AG04450 (cell line): ENCODE results near the gene S100A14. TPM values are rescaled to one million over a fixed set of nuclear protein-coding genes. Genes with fewer than 3 reads are reported as not detected.
"Not testable (repeated sequence)": the region's sequence is repeated elsewhere in the genome, so short reads cannot be mapped to it uniquely, and the experiment has no call there.

Source experiments
- CTCF ChIA-PET: fragments of 300-600, 350-600 bp; formaldehyde crosslinking; extraction: SDS; loops from one replicate; lab custom pipeline; 2022; ENCODE audit warnings: antibody characterized with exemption, inconsistent platforms; lab: Charles Lee
- POLR2A ChIA-PET: fragments of 350-600 bp; formaldehyde crosslinking; extraction: SDS; loops from one replicate; lab custom pipeline; 2021; ENCODE audit warnings: antibody characterized with exemption, inconsistent platforms; lab: Yijun Ruan, JAX
- DNase-seq: peaks from one replicate; pipeline ENCODE4 v3.0.0-alpha.2; 2011; ENCODE audit warnings: low read depth, low spot score
- H3K27ac ChIP-seq: one replicate; pipeline ENCODE4 v1.5.1; 2012; ENCODE audit warnings: low read depth, low read length, control low read depth
- H3K27me3 ChIP-seq: one replicate; pipeline ENCODE4 v1.6.0; 2012; ENCODE audit warnings: low read length; ENCODE audit not compliant: control insufficient read depth, insufficient read depth
- H3K4me3 ChIP-seq: 2 replicates; pipeline ENCODE4 v1.5.1; 2011; ENCODE audit warnings: mild to moderate bottlenecking, low read depth, low read length, control low read depth
- H3K9me3 ChIP-seq: 2 replicates; pipeline ENCODE4 v1.5.1; 2012; ENCODE audit warnings: low read length; ENCODE audit not compliant: control insufficient read depth, insufficient read depth
- CTCF ChIP-seq: IDR thresholded peaks from 2 replicates; pipeline ENCODE4 v1.5.1; 2011; ENCODE audit warnings: low read depth, low read length, control low read depth, inconsistent platforms
- polyA plus RNA-seq: library from polyadenylated mRNA; depleted of rRNA; stranded (reverse); fragments of >200 nt; gene quantifications from 2 replicates; pipeline ENCODE4 v1.2.3, GENCODE V29; 2011

S100A14 gene
- polyA plus RNA-seq, 1 experiment = not detected

GRCh38 chr1:153578490-153578889 lies 37.6 kb downstream of the S100A14 start:
- DNase-seq = no peak
- TF ChIP-seq CTCF = no peak
- H3K27ac ChIP-seq = no peak overlapping the region
- H3K27me3 ChIP-seq = no peaks in the 10 kb centered on the region
- H3K4me3 ChIP-seq = no peak overlapping the region
- no peaks in the 10 kb centered on the region; the same call in 1 of the 2 replicates for H3K9me3 ChIP-seq
- CTCF ChIA-PET = interaction anchor here (0.5 to 3.8 kb wide), 9 partner anchors 9 to 226 kb away, joined by 3 to 20 read pairs (median 6); partner anchors contain the start of genes S100A1, S100A13 and S100A16
- POLR2A ChIA-PET = interaction anchor here (0.6 kb wide), 1 partner anchor 58 kb away, joined by 4 read pairs; no protein-coding TSS in a partner anchor

GRCh38 chr1:153577624-153578051 lies 38.5 kb downstream of the S100A14 start:
- Histone ChIP-seq H3K9me3 (no peaks in the 10 kb centered on the region; the same call in 1 of the 2 replicates), H3K27me3 (no peaks in the 10 kb centered on the region), H3K4me3 (no peak overlapping the region), H3K27ac (no peak overlapping the region)
- no peak for DNase-seq
- ChIA-PET POLR2A (interaction anchor here (0.6 to 1.2 kb wide), 3 partner anchors 50 to 415 kb away, joined by 3 to 9 read pairs (median 3); partner anchors contain the start of genes CHTOP and S100A13), CTCF (interaction anchor here (0.8 to 3.8 kb wide), 7 partner anchors 8 to 225 kb away, joined by 3 to 20 read pairs (median 7); partner anchors contain the start of genes S100A1, S100A13 and S100A16)
- no peak for TF ChIP-seq CTCF

GRCh38 chr1:153577138-153577537 lies 39.0 kb downstream of the S100A14 start:
- no peaks in the 10 kb centered on the region for H3K27me3 ChIP-seq
- TF ChIP-seq CTCF = no peak
- CTCF ChIA-PET = interaction anchor here (1.2 to 3.8 kb wide), 5 partner anchors 7 to 225 kb away, joined by 3 to 20 read pairs (median 7); partner anchors contain the start of genes S100A1 and S100A13
- no peaks in the 10 kb centered on the region; the same call in 1 of the 2 replicates for H3K9me3 ChIP-seq
- POLR2A ChIA-PET = interaction anchor here (0.6 to 1.2 kb wide), 3 partner anchors 50 to 415 kb away, joined by 3 to 9 read pairs (median 3); partner anchors contain the start of genes CHTOP and S100A13
- H3K4me3 ChIP-seq = no peak overlapping the region
- no peak overlapping the region for H3K27ac ChIP-seq
- no peak for DNase-seq

- DNase-seq, H3K4me3 ChIP-seq, POLR2A ChIA-PET, H3K27ac ChIP-seq, H3K27me3 ChIP-seq, H3K9me3 ChIP-seq: not testable (repeated sequence)
- CTCF ChIA-PET = interaction anchor here (1.2 to 3.8 kb wide), 3 partner anchors 43 to 65 kb away, joined by 3 to 20 read pairs (median 5); partner anchors contain the start of gene S100A13
Observed at GRCh38 chr1:153575497-153575896, 40.6 kb downstream of the S100A14 start.

- POLR2A ChIA-PET, H3K9me3 ChIP-seq, H3K27ac ChIP-seq, H3K4me3 ChIP-seq, H3K27me3 ChIP-seq, DNase-seq: not testable (repeated sequence)
- CTCF ChIA-PET = interaction anchor here (1.2 kb wide), 1 partner anchor 65 kb away, joined by 3 read pairs; no protein-coding TSS in a partner anchor
Observed at GRCh38 chr1:153575081-153575491, 41.0 kb downstream of the S100A14 start.

GRCh38 chr1:153573351-153573750 lies 42.8 kb downstream of the S100A14 start:
- peak overlapping the region; percentile 32 for H3K27ac ChIP-seq
- DNase-seq = no peak
- POLR2A ChIA-PET = interaction anchor here (0.7 to 2.1 kb wide), 6 partner anchors 22 to 71 kb away, joined by 3 to 14 read pairs (median 7); partner anchors contain the start of genes CHTOP and S100A13

More at GRCh38 chr1:153573351-153573750, 42.8 kb downstream of the S100A14 start:
- CTCF ChIA-PET = interaction anchor here (0.5 to 7.0 kb wide), 33 partner anchors 8 to 413 kb away, joined by 3 to 165 read pairs (median 11); partner anchors contain the start of genes CHTOP, ILF2, INTS3 and RAB13
- TF ChIP-seq CTCF = no peak
- Histone ChIP-seq H3K4me3 (no peak overlapping the region), H3K9me3 (no peaks in the 10 kb centered on the region; the same call in 1 of the 2 replicates), H3K27me3 (no peaks in the 10 kb centered on the region)
